ENCODE data around the gene IFI35.
A peak's percentile ranks its signal among the peaks of the same experiment; 100 is the strongest.
"Not testable (repeated sequence)": the region's sequence is repeated elsewhere in the genome, so short reads cannot be mapped to it uniquely, and the experiment has no call there.

The IFI35 gene

GRCh38 chr17:42999003-42999525, 7.5 kb upstream of the IFI35 start:
- no peak for DNase-seq (ENCODE audit: low read depth)
- peak overlapping the region; percentile 94 for H3K4me3 ChIP-seq (ENCODE audit: low read depth, low read length)
- no peak for TF ChIP-seq CTCF (conservative IDR thresholded peaks at IDR 0.05; ENCODE audit: low read depth, low read length)

- not testable (repeated sequence) for H3K4me3 ChIP-seq (ENCODE audit: low read depth, low read length); DNase-seq (ENCODE audit: low read depth)
Observed at GRCh38 chr17:43000894-43001293, 5.7 kb upstream of the IFI35 start.

DNA sequence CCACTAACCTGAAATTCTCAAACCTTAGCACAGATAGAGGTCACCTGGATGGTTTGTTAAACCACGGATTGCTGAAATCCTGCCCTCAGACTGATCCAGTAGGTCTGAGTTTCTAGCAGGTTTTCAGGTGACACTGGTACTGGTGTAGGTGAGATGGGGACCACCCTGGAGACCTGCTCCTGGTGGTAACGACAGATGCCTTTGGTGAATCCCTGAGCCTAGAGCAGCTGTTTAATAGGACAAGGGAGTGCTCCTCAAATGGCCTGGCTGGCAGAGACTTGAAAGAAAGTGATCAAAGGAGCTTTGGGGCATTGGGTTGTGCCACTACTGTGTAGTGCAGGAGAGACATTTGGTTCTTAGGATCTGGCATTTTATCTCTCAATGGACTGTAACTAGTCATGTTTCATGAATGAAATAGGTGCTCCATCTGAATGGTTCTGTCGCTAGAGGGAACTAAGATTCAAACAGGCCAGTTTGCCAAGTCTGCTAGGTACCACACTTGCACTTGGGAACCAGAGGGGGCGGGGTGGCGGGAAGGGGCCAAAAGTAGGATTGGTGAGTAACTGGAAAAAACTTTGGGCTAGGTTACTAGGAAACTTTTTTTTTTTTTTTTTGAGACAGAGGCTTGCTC, 2.9 kb upstream of the IFI35 start:
- no peak for TF ChIP-seq CTCF (conservative IDR thresholded peaks at IDR 0.05; ENCODE audit: low read depth, low read length)
- no peak overlapping the region for H3K4me3 ChIP-seq (ENCODE audit: low read depth, low read length)
- no peak for DNase-seq (ENCODE audit: low read depth)

DNA sequence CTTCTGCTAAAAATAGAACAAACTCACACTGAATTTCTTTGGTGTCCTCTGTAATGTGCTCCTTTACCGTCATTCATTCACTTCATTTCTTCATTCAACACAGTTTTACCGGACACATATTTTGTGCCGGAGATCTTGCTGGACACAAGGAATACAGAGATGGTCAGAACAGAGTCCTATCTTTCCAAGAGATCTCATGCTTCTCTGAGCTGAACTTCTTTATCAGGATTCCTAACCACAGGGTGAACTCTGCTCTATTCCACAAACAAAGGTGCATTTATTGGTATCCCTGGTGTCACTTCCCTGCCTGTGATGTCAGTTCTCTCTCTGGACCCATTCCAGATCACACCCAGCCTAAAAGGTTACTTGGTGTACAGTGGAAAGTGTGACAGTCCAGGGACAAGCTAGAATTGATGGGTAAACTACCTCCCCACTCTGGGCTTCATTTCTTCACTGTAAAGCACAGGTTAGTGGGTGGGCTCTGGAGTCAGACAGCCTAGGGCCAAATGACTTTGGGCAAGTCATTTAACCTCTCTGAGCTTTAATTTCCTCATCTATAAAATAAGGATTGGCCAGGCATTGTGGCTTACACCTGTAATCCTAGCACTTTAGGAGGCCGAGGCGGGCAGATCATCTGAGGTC, 4.2 kb downstream of the IFI35 start:
- TF ChIP-seq CTCF (conservative IDR thresholded peaks at IDR 0.05; ENCODE audit: low read depth, low read length): no peak
- DNase-seq (ENCODE audit: low read depth): no peak
- no peak overlapping the region for H3K4me3 ChIP-seq (ENCODE audit: low read depth, low read length)

DNA sequence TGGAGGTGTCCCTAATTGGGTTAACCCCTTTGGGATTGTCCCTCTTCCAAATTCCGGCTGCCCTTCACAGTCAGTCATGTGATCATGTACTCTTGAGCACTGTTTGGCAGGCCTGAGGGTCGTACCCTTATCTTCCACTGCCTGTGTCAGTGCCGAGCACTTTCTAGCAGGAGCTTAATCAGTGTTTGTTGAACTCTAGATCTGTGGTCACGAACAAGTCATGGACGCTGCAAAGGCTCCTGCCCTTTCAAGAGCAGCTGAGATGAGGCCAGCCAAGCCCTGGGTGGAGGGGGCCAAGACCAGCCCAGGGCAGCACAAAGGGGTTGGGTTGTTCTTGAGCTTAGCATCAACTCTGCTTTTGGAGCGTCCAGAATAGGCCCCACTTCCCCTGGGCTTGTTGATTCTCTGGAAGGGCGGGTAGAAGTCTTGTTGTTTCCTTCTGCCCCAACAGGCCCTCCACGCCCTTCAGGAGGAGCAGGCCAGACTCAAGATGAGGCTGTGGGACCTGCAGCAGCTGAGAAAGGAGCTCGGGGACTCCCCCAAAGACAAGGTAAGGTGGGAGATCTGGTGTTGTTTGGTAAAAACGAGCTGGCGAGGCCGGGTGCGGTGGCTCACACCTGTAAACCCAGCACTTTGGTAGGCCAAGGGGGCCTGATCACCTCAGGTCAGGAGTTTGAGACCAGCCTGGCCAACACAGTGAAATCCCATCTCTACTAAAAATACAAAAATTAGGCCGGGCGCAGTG, 5.3 kb downstream of the IFI35 start:
- no peak for DNase-seq (ENCODE audit: low read depth)
- no peak for TF ChIP-seq CTCF (conservative IDR thresholded peaks at IDR 0.05; ENCODE audit: low read depth, low read length)
- no peak overlapping the region for H3K4me3 ChIP-seq (ENCODE audit: low read depth, low read length)

GRCh38 chr17:43013296-43013695, 6.7 kb downstream of the IFI35 start:
- TF ChIP-seq CTCF (conservative IDR thresholded peaks at IDR 0.05; ENCODE audit: low read depth, low read length): no peak
- no peak for DNase-seq (ENCODE audit: low read depth)
- no peak overlapping the region for H3K4me3 ChIP-seq (ENCODE audit: low read depth, low read length)

DNA sequence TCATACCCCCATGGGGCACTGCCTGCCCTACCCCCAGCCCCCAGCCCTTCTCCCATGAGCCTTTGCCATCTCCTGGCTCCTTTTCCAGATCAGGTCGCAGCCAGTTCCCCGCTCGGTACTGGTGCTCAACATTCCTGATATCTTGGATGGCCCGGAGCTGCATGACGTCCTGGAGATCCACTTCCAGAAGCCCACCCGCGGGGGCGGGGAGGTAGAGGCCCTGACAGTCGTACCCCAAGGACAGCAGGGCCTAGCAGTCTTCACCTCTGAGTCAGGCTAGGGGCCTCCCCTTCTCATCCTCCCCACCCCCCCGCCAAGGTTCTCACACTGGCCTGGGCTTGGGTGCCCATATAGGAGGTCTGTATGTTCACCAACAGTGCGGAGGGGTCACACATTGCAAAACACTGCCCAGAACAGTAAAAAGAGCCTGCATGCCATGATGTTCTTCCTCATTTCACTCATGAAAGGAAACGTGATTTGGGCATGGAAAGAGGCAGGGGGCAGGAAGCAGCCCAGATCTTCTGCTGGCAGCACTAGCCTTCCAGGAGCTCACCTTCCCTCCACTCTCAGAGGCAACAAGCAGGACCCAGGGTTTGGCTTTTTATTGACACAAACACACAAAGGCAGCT, 7.5 kb downstream of the IFI35 start:
- H3K4me3 ChIP-seq (ENCODE audit: low read depth, low read length): no peak overlapping the region
- no peak for DNase-seq (ENCODE audit: low read depth)
- TF ChIP-seq CTCF (conservative IDR thresholded peaks at IDR 0.05; ENCODE audit: low read depth, low read length): no peak
